C4-2B (cell line): ENCODE measurements around the gene ARL15.

Experiments used
- H3K27ac ChIP-seq: fragments of 450-650 bp; 2 replicates; pipeline ENCODE4 v1.5.1; 2017
- CTCF ChIP-seq: fragments of 450-650 bp; conservative IDR thresholded peaks from 2 replicates; pipeline ENCODE4 v1.5.1; 2017; ENCODE audit warnings: mild to moderate bottlenecking
- ZFX ChIP-seq: fragments of 450-650 bp; IDR thresholded peaks from 2 replicates; pipeline ENCODE4 v1.6.1; 2017

ARL15 gene

GRCh38 chr5:54281960-54282692 is 28.2 kb downstream of the ARL15 start:
- TF ChIP-seq CTCF (no peak), ZFX (no peak)

GRCh38 chr5:54279960-54280359 is 30.4 kb downstream of the ARL15 start:
- H3K27ac ChIP-seq, result no peak overlapping the region
- no peak for TF ChIP-seq ZFX
- no peak for TF ChIP-seq CTCF

More at GRCh38 chr5:54281960-54282692, 28.2 kb downstream of the ARL15 start:
- H3K27ac ChIP-seq, result no peak overlapping the region

- no peak overlapping the region for H3K27ac ChIP-seq
- TF ChIP-seq CTCF, result no peak
These were observed 31.2 kb downstream of the ARL15 start for GRCh38 chr5:54278979-54279717.

- TF ChIP-seq ZFX (no peak), CTCF (no peak)
- H3K27ac ChIP-seq, result no peak overlapping the region
These were observed 32.1 kb downstream of the ARL15 start for GRCh38 chr5:54278036-54278830.

- TF ChIP-seq ZFX, result no peak
- TF ChIP-seq CTCF, result no peak
These were observed 34.3 kb downstream of the ARL15 start for GRCh38 chr5:54276048-54276447.

GRCh38 chr5:54275361-54275760 is 35.0 kb downstream of the ARL15 start:
- TF ChIP-seq ZFX (no peak), CTCF (no peak)
- H3K27ac ChIP-seq, result no peak overlapping the region

More at GRCh38 chr5:54276048-54276447, 34.3 kb downstream of the ARL15 start:
- no peak overlapping the region for H3K27ac ChIP-seq

GRCh38 chr5:54274944-54275343 is 35.4 kb downstream of the ARL15 start:
- TF ChIP-seq ZFX, result no peak
- no peak for TF ChIP-seq CTCF
- no peak overlapping the region for H3K27ac ChIP-seq
